ENCODE data around the gene EXD1. TPM values are rescaled to one million over a fixed set of nuclear protein-coding genes. Genes with fewer than 3 reads are reported as not detected.
"Not testable (repeated sequence)": the region's sequence is repeated elsewhere in the genome, so short reads cannot be mapped to it uniquely, and the experiment has no call there.

Gene EXD1
- total and polyA plus RNA-seq, 9 of the 15 experiments (the other 6 are each of a cell fraction or from before 2014, with no cell fraction given): not detected

- H3K36me3 ChIP-seq (ENCODE audit: control insufficient read depth, insufficient read depth, low read length): peaks cover 45% of the 10 kb centered on the region; the same call in 2 of the 3 replicates
- POLR2A ChIA-PET: interaction anchor here (0.9 kb wide), 1 partner anchor 125 kb away, joined by 3 read pairs; no protein-coding TSS in a partner anchor
- H3K79me2 ChIP-seq (ENCODE audit: control insufficient read depth, insufficient read depth, low read length); H2AFZ ChIP-seq (ENCODE audit: low read depth, low read length); H3K4me1 ChIP-seq (replicated peaks in 1 of 2; ENCODE audit: control insufficient read depth in 2 of 2, insufficient read depth in 2 of 2, low read length in 2 of 2); BruUV-seq (replicated peaks); intact Hi-C loops (cut with micrococcal nuclease); H3K4me3 ChIP-seq; H3K4me2 ChIP-seq (ENCODE audit: insufficient read depth, low read length); H3K27ac ChIP-seq (ENCODE audit: extremely low read depth, low read depth, low read length); H3K9me3 ChIP-seq (replicated peaks; ENCODE audit: control insufficient read depth, insufficient read depth, low read depth, low read length); FAIRE-seq; DNase-seq (ENCODE audit: extremely low read depth in 1 of 4, low spot score in 3 of 4); H3K9me1 ChIP-seq (ENCODE audit: control insufficient read depth, insufficient read depth, low read length); CTCF ChIA-PET (ENCODE audit: low intra/inter-chr PET ratio); H3K9ac ChIP-seq (ENCODE audit: insufficient read depth in 1 of 2, low read depth in 2 of 2, low read length in 2 of 2); H4K20me1 ChIP-seq (replicated peaks; ENCODE audit: control insufficient read depth, insufficient read depth, low read length); in situ Hi-C loops (cut with MboI); H3K27me3 ChIP-seq (ENCODE audit: control insufficient read depth in 2 of 2, insufficient read depth in 2 of 2, low read length in 2 of 2); ATAC-seq: not testable (repeated sequence)
- 76% methylated on average over 8 of the region's 8 CpGs for WGBS (ENCODE audit: insufficient coverage, low coverage, missing lambda C conversion rate)
These were observed 20.2 kb upstream of the EXD1 start for GRCh38 chr15:41250745-41251144.

- 0 out of 2 replicates have a peak, but pooled peaks cover 3% of the 10 kb centered on the region for H4K20me1 ChIP-seq (replicated peaks; ENCODE audit: control insufficient read depth, insufficient read depth, low read length)
- ChIA-PET POLR2A (interaction anchor here (0.5 to 1.4 kb wide), 3 partner anchors 8 to 261 kb away, joined by 4 to 9 read pairs (median 4); partner anchors contain the start of genes CHP1 and EXD1), CTCF (ENCODE audit: low intra/inter-chr PET ratio) (no interaction called here)
- in situ Hi-C loops (cut with MboI) (no loop called here), intact Hi-C loops (cut with micrococcal nuclease) (no loop called here)
- H3K4me1 ChIP-seq (replicated peaks in 1 of 2; ENCODE audit: control insufficient read depth in 2 of 2, insufficient read depth in 2 of 2, low read length in 2 of 2): peaks cover 4 to 10% of the 10 kb centered on the region in 2 experiments; a peak in 4 of 5 replicates
- peaks cover 3% of the 10 kb centered on the region for H3K9me1 ChIP-seq (ENCODE audit: control insufficient read depth, insufficient read depth, low read length)
- peaks cover 46% of the 10 kb centered on the region for H3K36me3 ChIP-seq (ENCODE audit: control insufficient read depth, insufficient read depth, low read length)
- peak overlapping the region; percentile 4 to 46; a peak in 2 of 4 replicates for H3K9ac ChIP-seq (ENCODE audit: insufficient read depth in 1 of 2, low read depth in 2 of 2, low read length in 2 of 2)
- H3K4me2 ChIP-seq (ENCODE audit: insufficient read depth, low read length): peak overlapping the region; percentile 46; the same call in 1 of the 2 replicates
- no peaks in the 10 kb centered on the region for H3K27me3 ChIP-seq (ENCODE audit: control insufficient read depth in 2 of 2, insufficient read depth in 2 of 2, low read length in 2 of 2)
- H3K79me2 ChIP-seq (ENCODE audit: control insufficient read depth, insufficient read depth, low read length): peaks cover 12% of the 10 kb centered on the region; the same call in 2 of the 3 replicates
- peak; percentile 74 for ATAC-seq
- no TSS peak for BruUV-seq (replicated peaks)
- 0 out of 2 replicates have a peak overlapping the region, but pooled peaks have one; percentile 0 for H2AFZ ChIP-seq (ENCODE audit: low read depth, low read length)
- FAIRE-seq: peak; percentile 92
- peak overlapping the region; percentile 24 for H3K27ac ChIP-seq (ENCODE audit: extremely low read depth, low read depth, low read length)
- H3K4me3 ChIP-seq: no peak overlapping the region
- DNase-seq (ENCODE audit: extremely low read depth in 1 of 4, low spot score in 3 of 4): peak; percentile 17 to 62 (median 28)
- WGBS (ENCODE audit: insufficient coverage, low coverage, missing lambda C conversion rate): 36% methylated on average over 6 of the region's 6 CpGs
- H3K9me3 ChIP-seq (replicated peaks; ENCODE audit: control insufficient read depth, insufficient read depth, low read depth, low read length): no peaks in the 10 kb centered on the region
- no peak for TF ChIP-seq KDM1A (IDR thresholded peaks at IDR 0.05)
- peak; percentile 99 for TF ChIP-seq NFIC (IDR thresholded peaks at IDR 0.05)
- TF ChIP-seq HCFC1 (IDR thresholded peaks at IDR 0.05; ENCODE audit: low read depth, low read length): no peak
- TF ChIP-seq CBFA2T3 (IDR thresholded peaks at IDR 0.05): peak; percentile 45; the same call in 1 of the 2 replicates
- TF ChIP-seq ZBTB33 (CRISPR knock-in tag; IDR thresholded peaks at IDR 0.05): no peak
- no peak for TF ChIP-seq TSHZ1 (CRISPR knock-in tag; IDR thresholded peaks at IDR 0.05)
- TF ChIP-seq ARID1B (IDR thresholded peaks at IDR 0.05): peak; percentile 44; the same call in 1 of the 2 replicates
- TF ChIP-seq ETV1 (tag; conservative IDR thresholded peaks at IDR 0.05; ENCODE audit: low read depth): 0 out of 2 replicates have a peak, but pooled peaks have one; percentile 36
- TF ChIP-seq KDM2B (CRISPR knock-in tag; IDR thresholded peaks at IDR 0.05): no peak
These were observed 10.8 kb upstream of the EXD1 start for GRCh38 chr15:41241221-41241964.

Measured in K562 (cell line).